ENCODE data around the gene PRRC2A. TPM values are rescaled to one million over a fixed set of nuclear protein-coding genes. Genes with fewer than 3 reads are reported as not detected.

PRRC2A gene
- total RNA-seq, 1 experiment from 2014 or later: 123 TPM

DNA sequence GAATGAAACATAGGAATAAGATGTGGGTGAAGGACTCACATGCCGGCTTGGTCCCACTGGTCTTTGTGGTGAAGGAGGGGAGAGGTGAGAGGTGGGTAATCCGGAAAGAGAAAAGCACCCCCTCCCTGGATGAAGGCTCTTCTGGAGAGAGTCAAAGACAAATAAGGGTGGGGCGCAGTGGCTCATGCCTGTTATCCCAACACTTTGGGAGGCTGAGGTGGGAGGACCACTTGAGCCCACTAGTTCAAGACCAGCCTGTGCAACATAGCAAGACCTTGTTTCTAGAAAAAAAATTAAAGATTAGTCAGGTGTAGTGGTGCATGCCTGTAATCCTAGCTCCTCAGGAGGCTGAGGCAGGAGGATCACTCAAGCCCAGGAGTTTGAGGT is 41.4 kb upstream of the PRRC2A start:
- DNase-seq (no peak), ATAC-seq (no peak)
- Histone ChIP-seq H4K20me1 (ENCODE audit: low read length) (no peaks in the 10 kb centered on the region), H3K9me2 (replicated peaks; ENCODE audit: low read length) (no peaks in the 10 kb centered on the region), H3K9ac (ENCODE audit: low read length) (no peak overlapping the region), H3K36me3 (ENCODE audit: low read depth, low read length) (no peaks in the 10 kb centered on the region), H3K4me3 (ENCODE audit: low read length) (no peak overlapping the region), H3K4me2 (ENCODE audit: low read length) (no peak overlapping the region), H3K27ac (ENCODE audit: low read length) (no peak overlapping the region), H3K9me3 (ENCODE audit: low read length) (no peaks in the 10 kb centered on the region), H3K27me3 (ENCODE audit: low read length) (no peaks in the 10 kb centered on the region), H2AFZ (ENCODE audit: low read length) (no peak overlapping the region), H3K79me2 (ENCODE audit: low read length) (no peaks in the 10 kb centered on the region), H3F3A (ENCODE audit: low read length, unreplicated experiment) (no peaks in the 10 kb centered on the region), H3K4me1 (ENCODE audit: insufficient read depth, low read length) (peaks cover 11% of the 10 kb centered on the region; the same call in 1 of the 2 replicates)
- ChIA-PET POLR2A (ENCODE audit: unreplicated experiment) (no interaction called here), CTCF (no interaction called here)
- intact Hi-C loops (cut with micrococcal nuclease): no loop called here
- no TSS peak for BruUV-seq (replicated peaks)
- TF ChIP-seq EZH2phosphoT487 (IDR thresholded peaks at IDR 0.05; ENCODE audit: borderline replicate concordance, low read length) (no peak), EZH2 (IDR thresholded peaks at IDR 0.05; ENCODE audit: low read length, unreplicated experiment) (no peak), CTCF (conservative IDR thresholded peaks at IDR 0.05; ENCODE audit: low read depth, low read length) (no peak)

GRCh38 chr6:31579546-31580437 is 40.7 kb upstream of the PRRC2A start:
- no peak for DNase-seq
- Histone ChIP-seq H2AFZ (ENCODE audit: low read length) (no peak overlapping the region), H3K4me1 (ENCODE audit: insufficient read depth, low read length) (peaks cover 11% of the 10 kb centered on the region; the same call in 1 of the 2 replicates), H3K9me2 (replicated peaks; ENCODE audit: low read length) (no peaks in the 10 kb centered on the region), H3K4me2 (ENCODE audit: low read length) (no peak overlapping the region), H3K27me3 (ENCODE audit: low read length) (no peaks in the 10 kb centered on the region), H3K9me3 (ENCODE audit: low read length) (no peaks in the 10 kb centered on the region), H3K79me2 (ENCODE audit: low read length) (no peaks in the 10 kb centered on the region), H3K36me3 (ENCODE audit: low read depth, low read length) (no peaks in the 10 kb centered on the region), H3F3A (ENCODE audit: low read length, unreplicated experiment) (no peaks in the 10 kb centered on the region), H3K4me3 (ENCODE audit: low read length) (no peak overlapping the region), H3K27ac (ENCODE audit: low read length) (no peak overlapping the region), H4K20me1 (ENCODE audit: low read length) (no peaks in the 10 kb centered on the region), H3K9ac (ENCODE audit: low read length) (no peak overlapping the region)
- no TSS peak for BruUV-seq (replicated peaks)
- no peak for TF ChIP-seq EZH2phosphoT487 (IDR thresholded peaks at IDR 0.05; ENCODE audit: borderline replicate concordance, low read length)
- no peak for TF ChIP-seq CTCF (conservative IDR thresholded peaks at IDR 0.05; ENCODE audit: low read depth, low read length)
- TF ChIP-seq EZH2 (IDR thresholded peaks at IDR 0.05; ENCODE audit: low read length, unreplicated experiment): no peak
- ChIA-PET CTCF (interaction anchor here (1.8 kb wide), 1 partner anchor 18 kb away, joined by 6 read pairs; no protein-coding TSS in a partner anchor), POLR2A (ENCODE audit: unreplicated experiment) (no interaction called here)
- ATAC-seq: no peak
- intact Hi-C loops (cut with micrococcal nuclease): no loop called here

DNA sequence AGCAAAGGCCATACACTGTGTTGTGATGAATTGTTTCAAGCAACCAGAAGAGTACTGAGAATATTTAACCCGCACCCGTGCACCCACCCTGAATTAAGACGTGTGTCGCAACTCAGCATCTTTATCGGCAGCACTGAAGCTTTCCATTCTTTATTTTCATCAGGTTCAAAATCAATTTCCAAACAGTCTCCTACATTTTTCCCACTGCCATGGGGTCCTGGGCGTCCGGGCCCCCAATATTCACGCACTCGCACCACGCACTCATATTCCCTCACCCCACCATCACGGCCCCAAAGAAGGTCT is 40.1 kb upstream of the PRRC2A start:
- no peak for ATAC-seq
- no peak for DNase-seq

More for the DNA sequence above, 40.1 kb upstream of the PRRC2A start:
- no peak overlapping the region for H3K9ac ChIP-seq (ENCODE audit: low read length)
- peak overlapping the region; percentile 99 for H2AFZ ChIP-seq (ENCODE audit: low read length)
- BruUV-seq (replicated peaks): no TSS peak
- H3K4me2 ChIP-seq (ENCODE audit: low read length): peak overlapping the region; percentile 99
- peak overlapping the region; percentile 83 for H3K4me3 ChIP-seq (ENCODE audit: low read length)
- no peak overlapping the region for H3K27ac ChIP-seq (ENCODE audit: low read length)
- H3K27me3 ChIP-seq (ENCODE audit: low read length): no peaks in the 10 kb centered on the region
- no peaks in the 10 kb centered on the region for H3F3A ChIP-seq (ENCODE audit: low read length, unreplicated experiment)
- H3K36me3 ChIP-seq (ENCODE audit: low read depth, low read length): no peaks in the 10 kb centered on the region
- no peaks in the 10 kb centered on the region for H3K79me2 ChIP-seq (ENCODE audit: low read length)
- H3K4me1 ChIP-seq (ENCODE audit: insufficient read depth, low read length): peaks cover 11% of the 10 kb centered on the region; the same call in 1 of the 2 replicates
- no peaks in the 10 kb centered on the region for H3K9me3 ChIP-seq (ENCODE audit: low read length)
- CTCF ChIA-PET: interaction anchor here (0.9 to 1.8 kb wide), 2 partner anchors 17 to 18 kb away, joined by 3 to 6 read pairs; no protein-coding TSS in a partner anchor
- no peak for TF ChIP-seq EZH2phosphoT487 (IDR thresholded peaks at IDR 0.05; ENCODE audit: borderline replicate concordance, low read length)
- no peak for TF ChIP-seq CTCF (conservative IDR thresholded peaks at IDR 0.05; ENCODE audit: low read depth, low read length)
- TF ChIP-seq EZH2 (IDR thresholded peaks at IDR 0.05; ENCODE audit: low read length, unreplicated experiment): no peak
- H4K20me1 ChIP-seq (ENCODE audit: low read length): no peaks in the 10 kb centered on the region
- intact Hi-C loops (cut with micrococcal nuclease): no loop called here
- POLR2A ChIA-PET (ENCODE audit: unreplicated experiment): no interaction called here
- H3K9me2 ChIP-seq (replicated peaks; ENCODE audit: low read length): no peaks in the 10 kb centered on the region

Measured in PC-3 (cell line).